Activated CD4-positive, alpha-beta T cell treated with anti-CD3 and anti-CD28 coated beads, Interleukin-2, amount 10 ng/mL, durations not matched to agents 7 days and 5 days (primary cell): Measurements from ENCODE around the gene SLC25A24. TPM values are rescaled to one million over a fixed set of nuclear protein-coding genes. Genes with fewer than 3 reads are reported as not detected.
A peak's percentile ranks its signal among the peaks of the same experiment; 100 is the strongest.
"Not testable (repeated sequence)": the region's sequence is repeated elsewhere in the genome, so short reads cannot be mapped to it uniquely, and the experiment has no call there.

Experiments used
- CTCF ChIA-PET: fragments of 350-600 bp; sonication (Branson Sonifier 250); formaldehyde crosslinking; loops from one replicate; lab custom pipeline; 2021; ENCODE audit warnings: antibody characterized with exemption; lab: Charles Lee
- POLR2A ChIA-PET: fragments of 350-600 bp; sonication (Branson Sonifier 250); formaldehyde crosslinking; loops from one replicate; lab custom pipeline; 2021; ENCODE audit warnings: antibody characterized with exemption; lab: Charles Lee
- DNase-seq: peaks from one replicate; pipeline ENCODE4 v3.0.0-alpha.2; 2020
- H3K27ac Mint-ChIP-seq: one replicate; pipeline ENCODE4 v1.8.0; 2021; ENCODE audit warnings: mild to moderate bottlenecking, moderate library complexity, mixed read lengths
- H3K27me3 Mint-ChIP-seq: one replicate; pipeline ENCODE4 v1.8.0; 2021; ENCODE audit warnings: mixed read lengths
- H3K36me3 Mint-ChIP-seq: one replicate; pipeline ENCODE4 v1.8.0; 2021; ENCODE audit warnings: low read depth, mixed read lengths
- H3K4me1 Mint-ChIP-seq: one replicate; pipeline ENCODE4 v1.8.0; 2021; ENCODE audit warnings: mixed read lengths
- H3K4me3 Mint-ChIP-seq: one replicate; pipeline ENCODE4 v1.8.0; 2021; ENCODE audit warnings: mild to moderate bottlenecking, moderate library complexity, mixed read lengths
- H3K9me3 Mint-ChIP-seq: one replicate; pipeline ENCODE4 v1.8.0; 2021; ENCODE audit warnings: mixed read lengths
- total RNA-seq, 2 experiments: library from RNA; stranded (reverse); gene quantifications; one replicate each; pipeline ENCODE4 v1.2.3, GENCODE V29; 2021

Gene SLC25A24
- total RNA-seq, 2 experiments from 2014 or later = 30.5 to 32.1 TPM

- peaks cover 3% of the 10 kb centered on the region for H3K9me3 Mint-ChIP-seq
- ChIA-PET CTCF (no interaction called here), POLR2A (no interaction called here)
- H3K27me3 Mint-ChIP-seq = no peaks in the 10 kb centered on the region
- DNase-seq = no peak
- no peaks in the 10 kb centered on the region for H3K4me1 Mint-ChIP-seq
- peaks cover 74% of the 10 kb centered on the region for H3K36me3 Mint-ChIP-seq
- no peak overlapping the region for H3K4me3 Mint-ChIP-seq
- H3K27ac Mint-ChIP-seq = no peak overlapping the region
Observed at GRCh38 chr1:108142773-108143394, 57.3 kb downstream of the SLC25A24 start.

GRCh38 chr1:108142258-108142657 lies 57.9 kb downstream of the SLC25A24 start:
- no peak overlapping the region for H3K27ac Mint-ChIP-seq
- peaks cover under 1% of the 10 kb centered on the region for H3K9me3 Mint-ChIP-seq
- no peaks in the 10 kb centered on the region for H3K27me3 Mint-ChIP-seq
- no peak overlapping the region for H3K4me3 Mint-ChIP-seq
- POLR2A ChIA-PET = no interaction called here
- CTCF ChIA-PET = interaction anchor here (0.5 to 1.0 kb wide), 3 partner anchors 17 to 1000 kb away, joined by 3 to 6 read pairs (median 3); no protein-coding TSS in a partner anchor
- DNase-seq = no peak
- no peaks in the 10 kb centered on the region for H3K4me1 Mint-ChIP-seq
- H3K36me3 Mint-ChIP-seq = peaks cover 71% of the 10 kb centered on the region

GRCh38 chr1:108141621-108142020 lies 58.5 kb downstream of the SLC25A24 start:
- H3K4me1 Mint-ChIP-seq = no peaks in the 10 kb centered on the region
- H3K27ac Mint-ChIP-seq = no peak overlapping the region
- CTCF ChIA-PET = interaction anchor here (1.0 kb wide), 1 partner anchor 16 kb away, joined by 3 read pairs; no protein-coding TSS in a partner anchor
- POLR2A ChIA-PET = no interaction called here
- H3K4me3 Mint-ChIP-seq = no peak overlapping the region
- no peaks in the 10 kb centered on the region for H3K27me3 Mint-ChIP-seq
- peaks cover 69% of the 10 kb centered on the region for H3K36me3 Mint-ChIP-seq
- no peaks in the 10 kb centered on the region for H3K9me3 Mint-ChIP-seq
- no peak for DNase-seq

- Mint-ChIP-seq H3K27ac (no peak overlapping the region), H3K9me3 (no peaks in the 10 kb centered on the region), H3K27me3 (no peaks in the 10 kb centered on the region), H3K36me3 (peaks cover 67% of the 10 kb centered on the region), H3K4me1 (no peaks in the 10 kb centered on the region), H3K4me3 (no peak overlapping the region)
- ChIA-PET CTCF (interaction anchor here (0.6 kb wide), 2 partner anchors 65 to 365 kb away, joined by 4 read pairs; no protein-coding TSS in a partner anchor), POLR2A (no interaction called here)
- DNase-seq = no peak
Observed at GRCh38 chr1:108140936-108141335, 59.2 kb downstream of the SLC25A24 start.

DNA sequence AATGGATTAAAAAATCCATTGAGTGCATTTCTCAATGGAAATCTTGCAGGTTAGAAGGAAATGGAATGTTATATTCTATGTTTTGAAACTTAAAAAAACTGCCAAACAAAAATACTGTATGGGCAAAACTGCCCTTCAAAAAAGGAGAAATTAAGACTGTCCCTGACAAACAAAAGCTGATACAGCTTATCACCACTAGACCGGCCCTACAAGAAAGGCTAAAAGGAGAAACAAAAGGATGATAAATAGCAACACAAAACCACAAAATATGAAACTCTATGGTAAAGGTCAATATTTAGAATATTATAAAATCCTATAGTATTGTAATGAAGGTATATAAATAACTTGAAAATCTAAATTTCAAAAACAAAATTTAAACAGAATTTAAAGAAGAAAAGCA lies 60.0 kb downstream of the SLC25A24 start:
- ChIA-PET CTCF (no interaction called here), POLR2A (no interaction called here)
- peaks cover 64% of the 10 kb centered on the region for H3K36me3 Mint-ChIP-seq
- H3K27me3 Mint-ChIP-seq = no peaks in the 10 kb centered on the region
- H3K27ac Mint-ChIP-seq = no peak overlapping the region
- no peaks in the 10 kb centered on the region for H3K4me1 Mint-ChIP-seq
- no peak overlapping the region for H3K4me3 Mint-ChIP-seq
- no peaks in the 10 kb centered on the region for H3K9me3 Mint-ChIP-seq
- no peak for DNase-seq

GRCh38 chr1:108139555-108139954 lies 60.6 kb downstream of the SLC25A24 start:
- CTCF ChIA-PET, H3K27ac Mint-ChIP-seq, DNase-seq, H3K9me3 Mint-ChIP-seq, H3K4me3 Mint-ChIP-seq, POLR2A ChIA-PET, H3K27me3 Mint-ChIP-seq, H3K4me1 Mint-ChIP-seq: not testable (repeated sequence)
- peaks cover 58% of the 10 kb centered on the region for H3K36me3 Mint-ChIP-seq

- H3K27me3 Mint-ChIP-seq, CTCF ChIA-PET, H3K4me3 Mint-ChIP-seq, DNase-seq, H3K9me3 Mint-ChIP-seq, POLR2A ChIA-PET, H3K4me1 Mint-ChIP-seq, H3K27ac Mint-ChIP-seq: not testable (repeated sequence)
- peaks cover 38% of the 10 kb centered on the region for H3K36me3 Mint-ChIP-seq
Observed at GRCh38 chr1:108133148-108133547, 67.0 kb downstream of the SLC25A24 start.

DNA sequence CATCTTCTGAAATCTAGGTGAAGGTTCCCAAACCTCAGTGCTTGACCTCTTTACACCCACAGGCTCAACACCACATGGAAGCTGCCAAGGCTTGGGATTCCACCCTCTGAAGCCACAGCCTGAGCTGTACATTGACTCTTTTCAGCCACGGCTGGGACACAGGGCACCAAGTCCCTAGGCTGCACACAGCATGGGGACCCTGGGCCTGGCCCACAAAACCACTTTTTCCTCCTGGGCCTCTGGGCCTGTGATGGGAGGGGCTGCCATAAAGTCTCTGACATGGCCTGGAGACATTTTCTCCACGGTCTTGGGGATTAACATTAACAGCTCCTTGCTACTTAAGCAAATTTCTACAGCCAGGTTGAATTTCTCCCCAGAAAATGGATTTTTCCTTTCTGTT lies 67.8 kb downstream of the SLC25A24 start:
- H3K4me1 Mint-ChIP-seq, H3K4me3 Mint-ChIP-seq, DNase-seq, H3K9me3 Mint-ChIP-seq, H3K27me3 Mint-ChIP-seq, POLR2A ChIA-PET, H3K27ac Mint-ChIP-seq: not testable (repeated sequence)
- H3K36me3 Mint-ChIP-seq = peaks cover 33% of the 10 kb centered on the region
- CTCF ChIA-PET = interaction anchor here (0.6 kb wide), 1 partner anchor 290 kb away, joined by 3 read pairs; no protein-coding TSS in a partner anchor

DNA sequence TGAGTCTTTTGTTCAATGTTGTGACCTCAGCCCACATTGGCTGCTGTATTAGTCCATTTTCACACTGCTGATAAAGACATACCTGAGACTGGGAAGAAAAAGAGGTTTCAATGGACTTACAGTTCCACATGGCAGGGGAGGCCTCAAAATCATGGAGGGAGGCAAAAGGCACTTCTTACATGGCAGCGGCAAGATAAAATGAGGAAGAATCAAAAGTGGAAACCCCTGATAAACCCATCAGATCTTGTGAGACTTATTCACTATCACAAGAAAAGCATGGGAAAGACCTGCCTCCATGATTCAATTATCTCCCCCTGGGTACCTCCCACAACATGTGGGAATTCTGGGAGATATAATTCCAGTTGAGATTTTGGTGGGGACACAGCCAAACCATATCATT lies 68.9 kb downstream of the SLC25A24 start:
- DNase-seq, H3K27ac Mint-ChIP-seq, POLR2A ChIA-PET, H3K27me3 Mint-ChIP-seq, CTCF ChIA-PET, H3K9me3 Mint-ChIP-seq, H3K4me1 Mint-ChIP-seq, H3K4me3 Mint-ChIP-seq: not testable (repeated sequence)
- peaks cover 24% of the 10 kb centered on the region for H3K36me3 Mint-ChIP-seq

DNA sequence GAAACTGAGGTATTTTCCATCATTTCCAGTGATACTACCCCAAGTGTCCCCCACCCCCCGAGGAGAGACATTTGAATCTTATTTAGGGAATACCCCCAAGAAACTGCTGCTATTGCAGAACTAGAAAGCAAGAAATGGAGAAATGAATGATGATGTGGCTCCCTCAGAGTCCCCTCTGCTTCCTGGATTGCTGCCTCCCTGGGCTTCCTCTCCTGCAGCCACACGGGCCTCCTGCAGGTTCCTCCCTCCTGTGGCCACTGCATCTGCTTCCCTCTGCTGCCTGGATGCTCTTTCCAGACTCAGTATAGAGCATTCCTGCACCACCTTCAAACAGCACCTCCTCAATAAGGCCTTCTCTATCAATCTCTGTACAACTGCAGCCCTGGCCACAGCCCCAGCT lies 69.3 kb downstream of the SLC25A24 start:
- H3K27me3 Mint-ChIP-seq = no peaks in the 10 kb centered on the region
- H3K9me3 Mint-ChIP-seq = peaks cover 8% of the 10 kb centered on the region
- H3K27ac Mint-ChIP-seq = no peak overlapping the region
- DNase-seq = no peak
- ChIA-PET CTCF (no interaction called here), POLR2A (no interaction called here)
- H3K4me1 Mint-ChIP-seq = no peaks in the 10 kb centered on the region
- no peak overlapping the region for H3K4me3 Mint-ChIP-seq
- H3K36me3 Mint-ChIP-seq = peaks cover 23% of the 10 kb centered on the region

DNA sequence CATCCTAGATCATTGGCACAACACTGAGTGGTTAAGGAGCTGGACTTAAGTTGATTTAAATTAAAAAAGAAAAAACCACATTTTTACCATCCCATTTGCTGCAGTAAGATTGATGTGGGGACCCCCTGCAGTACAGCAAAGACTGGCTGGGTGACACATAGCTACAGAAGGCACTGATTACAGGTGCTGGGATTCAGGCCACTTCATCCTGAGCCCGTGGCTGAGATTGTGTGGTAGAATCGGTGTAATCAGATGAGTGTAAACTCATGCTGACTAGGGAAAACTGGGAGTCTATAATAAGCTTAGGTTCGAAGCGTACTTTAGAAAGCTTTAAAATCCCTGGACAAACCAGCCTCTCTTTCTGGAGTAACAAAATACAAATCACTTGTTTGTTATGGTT lies 70.1 kb downstream of the SLC25A24 start:
- H3K36me3 Mint-ChIP-seq = peaks cover 21% of the 10 kb centered on the region
- DNase-seq = no peak
- no peak overlapping the region for H3K4me3 Mint-ChIP-seq
- H3K9me3 Mint-ChIP-seq = peaks cover 8% of the 10 kb centered on the region
- no peaks in the 10 kb centered on the region for H3K27me3 Mint-ChIP-seq
- H3K27ac Mint-ChIP-seq = no peak overlapping the region
- H3K4me1 Mint-ChIP-seq = no peaks in the 10 kb centered on the region
- CTCF ChIA-PET = interaction anchor here (7.7 kb wide), 1 partner anchor 346 kb away, joined by 76 read pairs; no protein-coding TSS in a partner anchor
- POLR2A ChIA-PET = no interaction called here

- POLR2A ChIA-PET = interaction anchor here (0.6 kb wide), 1 partner anchor 37 kb away, joined by 3 read pairs; no protein-coding TSS in a partner anchor
- no peaks in the 10 kb centered on the region for H3K36me3 Mint-ChIP-seq
Observed at GRCh38 chr1:108125312-108126138, 74.6 kb downstream of the SLC25A24 start.

More at GRCh38 chr1:108125312-108126138, 74.6 kb downstream of the SLC25A24 start:
- Mint-ChIP-seq H3K27ac (no peak overlapping the region), H3K27me3 (no peaks in the 10 kb centered on the region), H3K4me1 (no peaks in the 10 kb centered on the region), H3K4me3 (no peak overlapping the region), H3K9me3 (no peaks in the 10 kb centered on the region)
- CTCF ChIA-PET = interaction anchor here (0.6 to 7.7 kb wide), 15 partner anchors 13 to 519 kb away, joined by 3 to 76 read pairs (median 3); partner anchors contain the start of gene SLC25A24
- peak; percentile 76 for DNase-seq
